NB4 (cell line): ENCODE results near the gene GSKIP.

Experiments used
- MYC ChIP-seq: IDR thresholded peaks from 2 replicates; pipeline ENCODE4 v1.6.1; 2011; ENCODE audit warnings: low read depth, low read length
- TF ChIP-seq, protein P1 (sequence below): IDR thresholded peaks from one replicate; pipeline ENCODE4 v1.5.1; 2012; ENCODE audit warnings: low read depth, low read length
- TF ChIP-seq, protein P2 (sequence below): IDR thresholded peaks from 2 replicates; pipeline ENCODE4 v1.6.1; 2011; ENCODE audit warnings: low read depth, low read length

DNA sequence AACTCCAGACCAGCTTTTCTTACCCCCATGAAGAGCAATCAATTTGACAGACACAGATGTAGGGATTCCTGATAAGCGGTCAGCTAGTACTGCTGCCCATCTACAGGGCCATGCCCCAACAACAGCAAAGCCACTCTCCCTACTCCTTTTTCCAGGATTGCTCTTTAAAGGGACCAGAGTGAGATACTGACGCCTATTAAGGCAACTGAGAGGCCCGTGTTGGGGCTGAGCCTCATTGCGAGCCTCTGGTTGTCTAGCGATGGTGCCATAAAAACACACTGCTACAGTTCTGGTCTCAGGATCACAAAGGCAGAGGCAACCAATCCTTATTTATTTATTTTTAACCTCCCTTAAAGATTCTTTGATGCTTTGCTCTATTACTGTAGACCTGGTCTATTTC is 59.7 kb downstream of the GSKIP start:
- TF ChIP-seq, protein P1, sequence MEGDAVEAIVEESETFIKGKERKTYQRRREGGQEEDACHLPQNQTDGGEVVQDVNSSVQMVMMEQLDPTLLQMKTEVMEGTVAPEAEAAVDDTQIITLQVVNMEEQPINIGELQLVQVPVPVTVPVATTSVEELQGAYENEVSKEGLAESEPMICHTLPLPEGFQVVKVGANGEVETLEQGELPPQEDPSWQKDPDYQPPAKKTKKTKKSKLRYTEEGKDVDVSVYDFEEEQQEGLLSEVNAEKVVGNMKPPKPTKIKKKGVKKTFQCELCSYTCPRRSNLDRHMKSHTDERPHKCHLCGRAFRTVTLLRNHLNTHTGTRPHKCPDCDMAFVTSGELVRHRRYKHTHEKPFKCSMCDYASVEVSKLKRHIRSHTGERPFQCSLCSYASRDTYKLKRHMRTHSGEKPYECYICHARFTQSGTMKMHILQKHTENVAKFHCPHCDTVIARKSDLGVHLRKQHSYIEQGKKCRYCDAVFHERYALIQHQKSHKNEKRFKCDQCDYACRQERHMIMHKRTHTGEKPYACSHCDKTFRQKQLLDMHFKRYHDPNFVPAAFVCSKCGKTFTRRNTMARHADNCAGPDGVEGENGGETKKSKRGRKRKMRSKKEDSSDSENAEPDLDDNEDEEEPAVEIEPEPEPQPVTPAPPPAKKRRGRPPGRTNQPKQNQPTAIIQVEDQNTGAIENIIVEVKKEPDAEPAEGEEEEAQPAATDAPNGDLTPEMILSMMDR: no peak
- TF ChIP-seq MYC: no peak
- TF ChIP-seq, protein P2, sequence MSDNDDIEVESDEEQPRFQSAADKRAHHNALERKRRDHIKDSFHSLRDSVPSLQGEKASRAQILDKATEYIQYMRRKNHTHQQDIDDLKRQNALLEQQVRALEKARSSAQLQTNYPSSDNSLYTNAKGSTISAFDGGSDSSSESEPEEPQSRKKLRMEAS: no peak
